Type B pancreatic cell (in vitro differentiated cells): ENCODE data around the gene MEGF9. TPM values are rescaled to one million over a fixed set of nuclear protein-coding genes. Genes with fewer than 3 reads are reported as not detected.

ENCODE experiments used
- DNase-seq: peaks from one replicate; pipeline ENCODE4 v3.0.0; 2021; ENCODE audit warnings: mixed read lengths; ENCODE audit not compliant: unreplicated experiment; ENCODE audit errors: extremely low spot score
- H3K27ac Mint-ChIP-seq: 2 replicates; pipeline ENCODE4 v1.8.0; 2021; ENCODE audit warnings: mild to moderate bottlenecking, mixed read lengths
- H3K27me3 Mint-ChIP-seq: 2 replicates; pipeline ENCODE4 v1.8.0; 2021; ENCODE audit warnings: mixed read lengths
- H3K36me3 Mint-ChIP-seq: 2 replicates; pipeline ENCODE4 v1.8.0; 2021; ENCODE audit warnings: mixed read lengths
- H3K4me1 Mint-ChIP-seq: one replicate; pipeline ENCODE4 v1.8.0; 2021; ENCODE audit warnings: mixed read lengths; ENCODE audit not compliant: unreplicated experiment
- H3K4me3 Mint-ChIP-seq: 2 replicates; pipeline ENCODE4 v1.8.0; 2021; ENCODE audit warnings: mild to moderate bottlenecking, mixed read lengths
- H3K9me3 Mint-ChIP-seq: 2 replicates; pipeline ENCODE4 v1.8.0; 2021; ENCODE audit warnings: mixed read lengths
- total RNA-seq: library from RNA; stranded (reverse); gene quantifications from 2 replicates; pipeline ENCODE4 v1.2.1, GENCODE V29; 2021; ENCODE audit warnings: low replicate concordance
- TF ChIP-seq, protein P1 (sequence below): fragments of 200-600 bp; sonication (generic); conservative IDR thresholded peaks from 2 replicates; pipeline ENCODE4 v1.5.0; 2021; ENCODE audit warnings: antibody characterized with exemption, mild to moderate bottlenecking

Gene MEGF9
- total RNA-seq, 1 donor from 2014 or later, result 14.7 TPM

DNA sequence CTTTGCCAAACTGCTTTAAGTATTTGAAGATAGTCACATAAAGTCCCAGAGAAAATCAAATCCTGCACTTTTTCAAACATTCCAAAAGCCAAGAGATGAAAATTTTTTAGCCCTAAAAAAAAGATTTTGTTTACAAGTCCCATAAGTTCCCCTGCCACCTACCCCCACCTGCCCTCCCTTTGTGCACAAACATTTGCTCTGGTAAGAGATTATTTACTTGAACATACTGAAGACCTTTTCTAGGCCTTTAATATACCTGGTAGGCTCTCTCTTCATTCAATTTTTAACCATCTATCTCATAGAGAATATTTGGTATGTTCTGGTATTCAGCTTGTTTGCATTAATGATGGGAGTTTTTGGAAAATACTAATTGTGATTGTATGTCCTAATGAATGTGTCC is 50.3 kb downstream of the MEGF9 start:
- no peak overlapping the region for H3K27ac Mint-ChIP-seq
- H3K9me3 Mint-ChIP-seq, result peaks cover 5% of the 10 kb centered on the region
- no peak for DNase-seq
- no peaks in the 10 kb centered on the region for H3K36me3 Mint-ChIP-seq
- H3K4me3 Mint-ChIP-seq, result no peak overlapping the region
- no peaks in the 10 kb centered on the region for H3K27me3 Mint-ChIP-seq
- peaks cover 15% of the 10 kb centered on the region for H3K4me1 Mint-ChIP-seq
- TF ChIP-seq, protein P1, sequence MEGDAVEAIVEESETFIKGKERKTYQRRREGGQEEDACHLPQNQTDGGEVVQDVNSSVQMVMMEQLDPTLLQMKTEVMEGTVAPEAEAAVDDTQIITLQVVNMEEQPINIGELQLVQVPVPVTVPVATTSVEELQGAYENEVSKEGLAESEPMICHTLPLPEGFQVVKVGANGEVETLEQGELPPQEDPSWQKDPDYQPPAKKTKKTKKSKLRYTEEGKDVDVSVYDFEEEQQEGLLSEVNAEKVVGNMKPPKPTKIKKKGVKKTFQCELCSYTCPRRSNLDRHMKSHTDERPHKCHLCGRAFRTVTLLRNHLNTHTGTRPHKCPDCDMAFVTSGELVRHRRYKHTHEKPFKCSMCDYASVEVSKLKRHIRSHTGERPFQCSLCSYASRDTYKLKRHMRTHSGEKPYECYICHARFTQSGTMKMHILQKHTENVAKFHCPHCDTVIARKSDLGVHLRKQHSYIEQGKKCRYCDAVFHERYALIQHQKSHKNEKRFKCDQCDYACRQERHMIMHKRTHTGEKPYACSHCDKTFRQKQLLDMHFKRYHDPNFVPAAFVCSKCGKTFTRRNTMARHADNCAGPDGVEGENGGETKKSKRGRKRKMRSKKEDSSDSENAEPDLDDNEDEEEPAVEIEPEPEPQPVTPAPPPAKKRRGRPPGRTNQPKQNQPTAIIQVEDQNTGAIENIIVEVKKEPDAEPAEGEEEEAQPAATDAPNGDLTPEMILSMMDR, result no peak

DNA sequence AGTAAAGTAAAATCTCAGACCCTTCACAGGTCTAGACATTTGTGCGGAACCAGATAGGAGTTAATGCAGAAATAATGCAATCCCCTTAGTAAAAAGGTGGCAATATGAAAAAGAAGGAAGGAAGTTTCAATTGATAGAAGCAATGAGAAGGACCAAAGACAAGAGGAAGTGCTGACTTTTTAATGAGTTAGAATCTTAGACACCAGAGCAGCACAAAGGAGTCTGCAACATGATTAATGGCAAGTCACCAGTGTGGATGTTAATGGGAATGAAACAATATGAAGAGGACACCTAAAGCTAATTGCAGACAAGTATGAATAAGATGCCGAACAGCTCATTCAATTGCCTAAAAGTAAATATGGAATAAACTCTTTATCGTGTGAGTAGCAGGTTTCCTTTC is 50.9 kb downstream of the MEGF9 start:
- TF ChIP-seq, protein P1, result no peak
- Mint-ChIP-seq H3K27ac (no peak overlapping the region), H3K27me3 (no peaks in the 10 kb centered on the region), H3K36me3 (no peaks in the 10 kb centered on the region), H3K4me1 (peaks cover 11% of the 10 kb centered on the region), H3K4me3 (no peak overlapping the region), H3K9me3 (peaks cover 5% of the 10 kb centered on the region)
- no peak for DNase-seq

DNA sequence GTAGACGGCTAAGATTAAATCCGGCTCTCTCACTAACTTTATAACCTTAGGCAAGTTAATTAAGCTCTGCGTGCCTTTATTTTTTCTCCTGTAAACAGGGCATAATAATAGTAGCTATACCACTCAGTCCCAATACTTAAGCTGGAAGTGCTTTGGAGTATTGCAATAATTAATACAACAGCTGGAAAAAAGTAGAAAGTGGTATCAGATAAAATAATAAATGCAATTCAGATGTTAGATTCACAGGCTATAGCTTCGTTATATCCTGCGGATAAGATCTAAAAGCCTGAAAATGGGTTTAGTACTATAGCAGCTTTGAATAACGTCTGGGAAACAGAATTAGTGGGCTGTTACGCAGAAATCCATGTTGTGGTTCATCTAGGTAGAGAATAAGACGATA is 51.8 kb downstream of the MEGF9 start:
- TF ChIP-seq, protein P1, result no peak
- H3K27me3 Mint-ChIP-seq, result no peaks in the 10 kb centered on the region
- H3K4me1 Mint-ChIP-seq, result peaks cover 11% of the 10 kb centered on the region
- no peak overlapping the region for H3K27ac Mint-ChIP-seq
- H3K4me3 Mint-ChIP-seq, result no peak overlapping the region
- peaks cover 5% of the 10 kb centered on the region for H3K9me3 Mint-ChIP-seq
- DNase-seq, result no peak
- H3K36me3 Mint-ChIP-seq, result peaks cover 1% of the 10 kb centered on the region

DNA sequence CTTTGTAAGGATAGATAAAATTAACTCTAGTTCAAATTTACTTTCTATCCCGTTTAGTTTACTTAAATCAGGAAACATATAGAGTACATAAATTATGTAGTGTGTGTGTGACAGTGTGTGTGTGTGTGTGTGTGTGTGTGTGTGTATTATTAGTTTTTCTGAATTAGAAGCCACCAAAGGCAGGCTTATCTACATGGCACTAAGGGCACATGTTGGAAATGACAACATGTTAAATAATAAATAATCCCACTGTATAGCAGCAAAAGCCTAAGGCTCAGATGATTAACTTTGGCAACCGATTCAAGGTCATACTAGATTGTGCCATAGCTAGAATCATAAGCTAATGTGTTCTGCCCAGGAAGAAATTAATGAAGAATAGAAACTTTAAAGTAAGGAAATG is 54.6 kb downstream of the MEGF9 start:
- Mint-ChIP-seq H3K9me3 (no peaks in the 10 kb centered on the region), H3K4me1 (peaks cover 10% of the 10 kb centered on the region), H3K4me3 (no peak overlapping the region), H3K27ac (no peak overlapping the region), H3K36me3 (peaks cover 4% of the 10 kb centered on the region), H3K27me3 (no peaks in the 10 kb centered on the region)
- TF ChIP-seq, protein P1, result no peak
- no peak for DNase-seq

DNA sequence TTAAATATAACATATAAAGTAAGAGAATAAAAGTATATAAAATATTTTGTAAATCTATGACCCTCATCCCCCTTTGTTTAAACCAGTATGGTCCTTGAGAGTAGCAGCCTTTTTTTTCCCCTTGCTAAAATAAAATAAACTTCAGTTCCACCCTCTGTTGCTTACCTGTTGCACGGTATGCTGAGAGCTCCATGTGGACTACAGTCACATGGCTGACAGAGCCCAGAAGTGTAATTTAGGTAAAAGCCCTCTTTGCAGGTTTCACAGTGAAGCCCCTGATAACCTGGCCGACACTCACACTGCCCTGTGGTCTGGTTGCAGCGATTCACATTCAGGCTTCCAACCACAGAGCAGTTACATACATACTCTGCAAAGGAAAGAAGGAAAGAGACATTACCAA is 55.1 kb downstream of the MEGF9 start:
- H3K36me3 Mint-ChIP-seq, result peaks cover 4% of the 10 kb centered on the region
- no peaks in the 10 kb centered on the region for H3K9me3 Mint-ChIP-seq
- no peak overlapping the region for H3K27ac Mint-ChIP-seq
- H3K4me1 Mint-ChIP-seq, result peaks cover 5% of the 10 kb centered on the region
- no peak for DNase-seq
- TF ChIP-seq, protein P1, result no peak
- no peak overlapping the region for H3K4me3 Mint-ChIP-seq
- no peaks in the 10 kb centered on the region for H3K27me3 Mint-ChIP-seq

DNA sequence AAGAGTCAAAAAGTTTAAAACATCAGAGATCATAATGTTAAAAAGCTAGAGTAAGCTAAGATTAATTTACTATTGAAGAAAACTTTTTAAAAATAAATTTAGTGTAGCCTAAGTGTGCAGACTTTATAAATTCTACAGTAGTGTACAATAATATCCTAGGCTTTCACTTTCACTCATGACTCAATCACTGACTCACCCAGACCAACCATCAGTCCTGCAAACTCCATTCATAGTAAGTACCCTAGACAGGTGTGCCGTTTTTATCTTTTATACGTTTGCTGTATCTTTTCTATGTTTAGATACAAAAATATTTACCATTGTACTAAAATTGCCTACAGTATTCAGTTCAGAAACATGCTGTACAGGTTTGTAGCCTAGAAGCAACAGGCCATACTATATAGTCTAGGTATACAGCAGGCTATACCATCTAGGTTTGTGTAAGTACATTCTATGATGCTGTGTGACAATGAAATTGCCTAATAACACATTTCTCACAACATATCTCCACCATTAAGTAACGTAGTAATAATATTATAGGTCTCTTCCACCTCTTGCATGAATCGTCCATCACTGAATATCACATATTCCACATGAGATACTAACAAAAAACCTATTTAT is 59.2 kb downstream of the MEGF9 start:
- DNase-seq, result no peak
- H3K27ac Mint-ChIP-seq, result no peak overlapping the region

More for the DNA sequence above, 59.2 kb downstream of the MEGF9 start:
- TF ChIP-seq, protein P1, result no peak
- Mint-ChIP-seq H3K27me3 (no peaks in the 10 kb centered on the region), H3K9me3 (no peaks in the 10 kb centered on the region), H3K4me1 (peaks cover 4% of the 10 kb centered on the region), H3K36me3 (peaks cover 8% of the 10 kb centered on the region), H3K4me3 (no peak overlapping the region)
